KMS-11 (cell line): Measurements from ENCODE around the gene BCO1.

ENCODE experiments used
- H2AFZ ChIP-seq: fragments of 200-600 bp; sonication (generic); 2 replicates; pipeline ENCODE4 v1.6.1; 2016; ENCODE audit warnings: antibody characterized with exemption, mixed run types, low read depth
- H3K27ac ChIP-seq: fragments of 200-600 bp; sonication (generic); 2 replicates; pipeline ENCODE4 v1.6.1; 2016; ENCODE audit warnings: mild to moderate bottlenecking, mixed run types
- H3K27me3 ChIP-seq: fragments of 200-600 bp; sonication (generic); 2 replicates; pipeline ENCODE4 v1.6.1; 2017; ENCODE audit warnings: mild to moderate bottlenecking, low read depth, mixed run types, moderate library complexity; ENCODE audit not compliant: insufficient read depth
- H3K36me3 ChIP-seq: fragments of 200-600 bp; sonication (generic); 2 replicates; pipeline ENCODE4 v1.6.1; 2017; ENCODE audit warnings: mild to moderate bottlenecking, mixed run types; ENCODE audit not compliant: insufficient read depth
- H3K4me1 ChIP-seq: fragments of 200-600 bp; sonication (generic); 2 replicates; pipeline ENCODE4 v1.6.1; 2016; ENCODE audit warnings: mild to moderate bottlenecking, low read depth, mixed run types; ENCODE audit not compliant: poor library complexity, severe bottlenecking
- H3K4me2 ChIP-seq: fragments of 200-600 bp; sonication (generic); 2 replicates; pipeline ENCODE4 v1.7.0; 2016; ENCODE audit warnings: mild to moderate bottlenecking, mixed run types
- H3K4me3 ChIP-seq: fragments of 200-600 bp; sonication (generic); IDR thresholded peaks from 2 replicates; pipeline ENCODE4 v1.6.1; 2017; ENCODE audit warnings: low read depth, low read length, mixed read lengths; ENCODE audit not compliant: insufficient read depth
- H3K79me2 ChIP-seq: fragments of 200-600 bp; sonication (generic); 2 replicates; pipeline ENCODE4 v1.6.1; 2016; ENCODE audit warnings: low read depth, mixed run types; ENCODE audit not compliant: insufficient read depth
- H3K9ac ChIP-seq: fragments of 200-600 bp; sonication (generic); 2 replicates; pipeline ENCODE4 v1.6.1; 2016; ENCODE audit warnings: mild to moderate bottlenecking, mixed run types
- H4K20me1 ChIP-seq: fragments of 200-600 bp; sonication (generic); 2 replicates; pipeline ENCODE4 v1.6.1; 2016; ENCODE audit warnings: mild to moderate bottlenecking, mixed run types; ENCODE audit not compliant: insufficient read depth
- CTCF ChIP-seq: fragments of 200-600 bp; sonication (generic); conservative IDR thresholded peaks from 2 replicates; pipeline ENCODE4 v1.6.1; 2017; ENCODE audit warnings: low read depth, mild to moderate bottlenecking, antibody characterized with exemption, low read length, moderate library complexity, mixed read lengths

The BCO1 gene

GRCh38 chr16:81321039-81321438, 82.5 kb downstream of the BCO1 start:
- Histone ChIP-seq H3K4me1 (peaks cover 18% of the 10 kb centered on the region), H3K4me2 (no peak overlapping the region), H4K20me1 (no peaks in the 10 kb centered on the region), H3K36me3 (no peaks in the 10 kb centered on the region), H2AFZ (no peak overlapping the region), H3K79me2 (peaks cover 44% of the 10 kb centered on the region; the same call in 1 of the 2 replicates), H3K9ac (no peak overlapping the region), H3K27ac (no peak overlapping the region), H3K4me3 (no peak overlapping the region), H3K27me3 (no peaks in the 10 kb centered on the region)
- TF ChIP-seq CTCF: no peak

DNA sequence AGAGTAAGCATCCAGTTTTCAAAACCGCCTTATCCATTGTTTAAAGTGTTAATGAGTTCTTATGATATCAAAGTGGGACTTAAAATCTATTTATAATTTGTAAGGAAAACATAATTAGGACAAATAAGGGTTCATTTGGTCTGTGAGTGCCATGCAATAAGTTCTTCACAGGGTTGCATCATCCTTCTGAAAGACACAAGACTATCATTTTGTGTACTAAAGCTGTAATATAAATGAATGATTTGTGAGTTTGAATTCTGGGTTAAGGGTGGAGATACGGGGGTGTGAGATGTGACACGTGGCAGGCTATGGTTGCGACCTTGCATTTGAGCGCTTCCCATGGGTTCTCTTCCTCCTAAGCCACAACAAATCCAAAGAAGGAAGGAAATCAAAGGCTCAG, 83.0 kb downstream of the BCO1 start:
- H4K20me1 ChIP-seq: no peaks in the 10 kb centered on the region
- TF ChIP-seq CTCF: no peak

GRCh38 chr16:81324808-81325207, 86.3 kb downstream of the BCO1 start:
- peaks cover 8% of the 10 kb centered on the region for H3K4me1 ChIP-seq
- H3K27ac ChIP-seq: no peak overlapping the region
- H3K27me3 ChIP-seq: no peaks in the 10 kb centered on the region
- no peak overlapping the region for H3K9ac ChIP-seq
- no peaks in the 10 kb centered on the region for H3K36me3 ChIP-seq
- no peaks in the 10 kb centered on the region for H4K20me1 ChIP-seq
- no peak overlapping the region for H3K4me2 ChIP-seq
- H2AFZ ChIP-seq: no peak overlapping the region
- H3K4me3 ChIP-seq: no peak overlapping the region
- TF ChIP-seq CTCF: no peak
- peaks cover 21% of the 10 kb centered on the region; the same call in 1 of the 2 replicates for H3K79me2 ChIP-seq

More for the DNA sequence above, 83.0 kb downstream of the BCO1 start:
- Histone ChIP-seq H3K27ac (no peak overlapping the region), H3K36me3 (no peaks in the 10 kb centered on the region), H3K79me2 (peaks cover 43% of the 10 kb centered on the region; the same call in 1 of the 2 replicates), H3K4me3 (no peak overlapping the region), H3K4me2 (no peak overlapping the region), H2AFZ (no peak overlapping the region), H3K27me3 (no peaks in the 10 kb centered on the region), H3K4me1 (peaks cover 17% of the 10 kb centered on the region), H3K9ac (no peak overlapping the region)

GRCh38 chr16:81327011-81327410, 88.5 kb downstream of the BCO1 start:
- no peak overlapping the region for H3K9ac ChIP-seq
- no peak overlapping the region for H3K27ac ChIP-seq
- H3K4me3 ChIP-seq: no peak overlapping the region
- H3K4me1 ChIP-seq: no peaks in the 10 kb centered on the region
- no peak for TF ChIP-seq CTCF
- H3K4me2 ChIP-seq: no peak overlapping the region
- no peaks in the 10 kb centered on the region for H3K27me3 ChIP-seq
- H2AFZ ChIP-seq: no peak overlapping the region
- H3K36me3 ChIP-seq: no peaks in the 10 kb centered on the region
- H3K79me2 ChIP-seq: peaks cover 4% of the 10 kb centered on the region; the same call in 1 of the 2 replicates
- no peaks in the 10 kb centered on the region for H4K20me1 ChIP-seq
